GM21528 (cell line): Measurements from ENCODE around the gene OR5H15.
"Not testable (repeated sequence)": the region's sequence is repeated elsewhere in the genome, so short reads cannot be mapped to it uniquely, and the experiment has no call there.

Experiments used
- ATAC-seq: cut with Tn5 transposase; IDR thresholded peaks from one replicate; pipeline ENCODE4 v1.9.1; 2021; ENCODE audit warnings: mild to moderate bottlenecking, moderate library complexity; ENCODE audit not compliant: unreplicated experiment, low FRiP score

OR5H15 gene

DNA sequence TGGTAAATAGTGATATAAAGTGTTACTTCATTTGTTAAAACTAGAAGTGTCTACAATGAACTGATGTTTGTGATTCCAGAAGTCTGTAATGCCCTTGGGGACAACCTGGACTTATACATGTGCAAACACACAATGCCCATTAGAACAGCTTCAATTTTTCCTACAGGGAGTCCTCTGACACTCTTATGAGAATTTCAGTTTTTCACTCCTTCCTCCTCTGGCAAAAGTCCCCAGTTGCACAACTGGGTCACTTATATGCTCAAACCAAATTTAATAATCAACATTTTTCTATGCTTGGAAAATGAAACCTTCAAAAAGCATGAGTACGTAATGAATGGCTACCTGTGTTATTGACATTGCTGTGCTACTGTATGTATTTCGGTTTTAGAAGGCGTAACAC, at the start of gene OR5H15:
TSS of gene OR5H15 (plus strand) at position 301 of the 400 bp plus-strand sequence. CDS start 2,004 bp downstream, outside the sequence.
- no peak for ATAC-seq

DNA sequence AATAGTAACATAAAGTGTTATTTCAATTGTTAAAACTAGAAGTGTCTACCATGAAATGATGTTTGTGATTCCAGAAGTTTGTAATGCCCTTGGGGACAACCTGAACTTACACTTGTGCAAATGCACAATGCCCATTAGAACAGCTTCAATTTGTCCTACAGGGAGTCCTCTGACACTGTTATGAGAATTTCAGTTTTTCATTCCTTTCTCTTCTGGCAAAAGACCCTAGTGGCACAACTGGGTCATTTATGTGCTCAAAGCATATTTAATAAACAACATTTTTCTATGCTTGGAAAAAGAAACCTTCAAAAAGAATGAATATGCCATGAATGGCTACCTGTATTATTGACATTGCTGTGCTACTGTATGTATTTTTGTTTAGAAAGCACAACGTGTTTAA, 36.1 kb upstream of the OR5H15 start, which contains the start of gene OR5H1:
TSS of gene OR5H1 (plus strand) at position 301 of the 400 bp plus-strand sequence. CDS start 1,977 bp downstream, outside the sequence.
- no peak for ATAC-seq

GRCh38 chr3:98136631-98137030, 29.9 kb upstream of the OR5H15 start:
- ATAC-seq: no peak

DNA sequence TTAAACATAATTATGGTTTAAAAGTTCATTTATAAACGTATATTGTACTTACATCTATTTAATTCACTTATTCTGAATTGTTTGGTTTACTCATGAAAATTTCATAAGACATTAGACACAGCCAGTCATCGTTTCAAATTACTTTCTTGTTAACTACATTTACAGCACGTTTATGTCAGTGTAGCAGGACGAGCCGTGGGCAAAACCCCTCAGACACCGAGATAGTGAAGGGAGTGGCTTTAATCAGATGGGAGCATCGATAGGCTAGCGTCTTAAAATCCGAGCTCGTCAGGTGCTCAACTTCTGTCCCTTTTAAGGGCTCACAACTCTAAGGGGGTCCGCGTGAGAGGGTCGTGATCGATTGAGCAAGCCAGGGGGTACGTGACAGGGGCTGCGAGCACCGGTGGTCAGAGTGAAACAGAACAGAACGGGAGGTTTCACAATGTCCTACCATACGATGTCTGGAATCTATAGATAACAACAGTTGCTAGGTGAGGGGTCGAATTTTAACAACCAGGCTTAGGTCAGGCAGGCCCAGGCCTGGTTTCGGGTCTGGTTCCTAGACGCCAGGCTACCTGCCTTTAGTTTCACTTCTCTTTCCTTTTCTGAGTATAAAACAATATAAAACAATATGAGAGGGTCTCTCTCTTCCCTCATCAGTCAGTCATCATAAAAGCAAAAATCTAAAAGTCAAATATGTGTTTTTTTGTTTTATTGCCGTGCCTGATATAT, 28.5 kb upstream of the OR5H15 start:
- not testable (repeated sequence) for ATAC-seq

DNA sequence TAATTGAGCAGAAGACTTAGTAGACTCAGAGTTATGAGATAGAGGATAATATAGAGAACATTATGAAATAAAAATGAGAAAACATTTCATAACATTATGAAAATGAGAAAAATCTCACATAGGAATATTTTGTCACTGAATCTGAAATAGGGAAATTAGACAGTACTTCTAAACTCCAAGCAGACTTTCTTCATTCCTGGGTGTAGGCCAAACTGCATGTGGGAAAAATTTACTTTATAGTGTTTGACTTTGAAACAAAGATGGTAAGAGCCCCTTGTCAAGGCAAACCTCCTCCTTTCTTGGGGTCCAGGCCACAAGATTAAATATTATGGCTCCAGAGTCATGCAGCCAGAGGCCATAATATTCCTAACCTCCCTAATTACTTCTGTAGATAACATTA, 26.0 kb upstream of the OR5H15 start:
- no peak for ATAC-seq

GRCh38 chr3:98147179-98147578, 19.3 kb upstream of the OR5H15 start, which contains the start of gene OR5H14:
Gene OR5H14, plus strand, starts transcription at chr3:98147479. Its CDS starts 1,907 bp downstream, at chr3:98149386.
- ATAC-seq: no peak

- no peak for ATAC-seq
Observed at GRCh38 chr3:98148751-98149150, 17.7 kb upstream of the OR5H15 start.

- not testable (repeated sequence) for ATAC-seq
Observed at GRCh38 chr3:98149456-98149855, 17.0 kb upstream of the OR5H15 start.

- ATAC-seq: no peak
Observed at GRCh38 chr3:98151241-98151640, 15.3 kb upstream of the OR5H15 start.

GRCh38 chr3:98171071-98171470, 4.6 kb downstream of the OR5H15 start:
- no peak for ATAC-seq

GRCh38 chr3:98172621-98173020, 6.1 kb downstream of the OR5H15 start:
- no peak for ATAC-seq

GRCh38 chr3:98180319-98180890, 13.9 kb downstream of the OR5H15 start:
- ATAC-seq: no peak

- ATAC-seq: no peak
Observed at GRCh38 chr3:98182196-98182595, 15.7 kb downstream of the OR5H15 start.

DNA sequence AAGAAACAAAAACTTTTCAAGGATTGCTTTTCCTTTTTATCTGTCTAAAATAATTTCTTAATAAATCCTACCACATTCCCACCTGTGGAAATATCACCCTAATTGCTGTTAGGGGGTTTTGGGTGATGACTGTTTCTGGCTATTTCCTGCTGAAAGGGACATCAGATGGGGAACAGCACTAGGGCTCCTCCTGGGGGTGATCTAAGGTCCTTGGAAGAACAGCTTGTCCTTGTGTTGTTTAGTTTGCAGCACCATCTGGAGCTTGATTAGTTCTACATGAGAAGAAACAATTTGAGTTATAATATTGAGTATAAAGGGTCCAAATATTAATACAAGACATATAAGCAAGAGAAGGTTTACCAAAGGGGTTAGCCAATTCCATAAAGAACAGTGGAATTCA, 18.7 kb downstream of the OR5H15 start:
- ATAC-seq: no peak

DNA sequence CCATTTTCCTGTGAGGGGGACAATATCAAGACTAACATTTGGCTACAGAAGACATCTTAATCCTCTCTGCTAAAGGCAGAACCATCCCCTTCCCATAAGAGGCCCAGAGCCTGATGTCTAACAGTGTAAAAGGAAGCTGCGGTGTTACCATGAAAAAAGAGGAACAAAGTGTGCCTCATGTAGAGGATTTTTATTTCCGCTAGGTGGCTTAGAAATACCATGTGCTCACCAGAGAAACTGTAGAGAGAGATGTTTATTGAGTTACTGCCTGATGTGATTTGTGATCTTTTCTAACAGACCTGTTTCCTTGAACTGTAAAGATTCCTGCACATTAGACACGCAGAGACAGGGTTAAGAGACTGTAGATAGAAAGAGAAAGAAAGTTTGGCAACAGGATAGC, 22.0 kb downstream of the OR5H15 start:
- ATAC-seq: peak; percentile 99

- not testable (repeated sequence) for ATAC-seq
Observed at GRCh38 chr3:98190911-98191310, 24.4 kb downstream of the OR5H15 start.

DNA sequence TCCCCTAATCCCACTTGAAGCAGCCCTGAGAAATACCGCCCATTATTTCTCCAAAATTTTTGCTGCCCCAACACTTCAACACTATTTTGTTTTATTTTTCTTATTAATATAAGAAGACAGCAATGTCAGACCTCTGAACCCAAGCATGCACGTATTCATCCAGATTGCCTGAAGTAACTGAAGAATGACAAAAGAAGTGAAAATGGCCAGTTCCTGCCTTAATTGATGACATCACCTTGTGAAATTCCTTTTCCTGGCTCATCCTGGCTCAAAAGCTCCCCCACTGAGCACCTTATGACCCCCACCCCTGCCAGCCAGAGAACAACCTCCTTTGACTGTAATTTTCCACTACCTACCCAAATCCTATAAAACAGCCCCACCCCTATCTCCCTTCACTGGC, 29.8 kb downstream of the OR5H15 start:
- not testable (repeated sequence) for ATAC-seq

DNA sequence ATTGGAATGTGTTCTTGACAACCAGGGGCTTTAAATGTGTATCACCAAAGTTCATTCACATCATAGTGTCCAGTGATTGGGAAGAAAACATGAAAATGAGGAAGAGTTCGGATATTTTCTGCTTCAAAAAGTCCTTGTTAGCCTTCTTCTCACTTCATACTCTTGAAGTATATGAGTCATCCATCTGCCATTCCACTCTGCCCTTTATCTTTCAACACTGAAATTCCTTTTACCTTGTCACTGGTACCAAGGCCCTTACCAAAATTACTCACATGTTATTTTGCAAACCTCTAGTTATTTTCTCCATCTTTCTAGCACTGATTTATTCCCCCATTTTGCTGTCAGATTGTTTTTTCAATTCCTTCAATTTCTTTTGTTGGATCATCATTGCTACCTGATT, 32.5 kb downstream of the OR5H15 start:
- ATAC-seq: no peak

DNA sequence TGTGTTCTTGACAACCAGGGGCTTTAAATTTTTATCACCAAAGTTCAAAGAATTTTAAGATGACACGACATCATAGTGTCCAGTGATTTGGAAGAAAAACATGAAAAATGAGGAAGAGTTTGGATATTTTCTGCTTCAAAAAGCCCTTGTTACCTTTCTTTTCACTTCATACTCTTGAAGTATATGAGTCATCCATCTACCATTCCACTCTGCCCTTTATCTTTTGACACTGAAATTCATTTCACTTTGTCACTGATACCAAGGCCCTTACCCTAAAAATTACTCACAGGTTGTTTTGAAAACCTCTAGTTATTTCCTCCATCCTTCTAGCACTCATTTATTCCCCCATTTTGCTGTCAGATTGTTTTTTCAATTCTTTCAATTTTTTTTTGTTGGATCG, 42.7 kb downstream of the OR5H15 start:
- ATAC-seq: no peak

DNA sequence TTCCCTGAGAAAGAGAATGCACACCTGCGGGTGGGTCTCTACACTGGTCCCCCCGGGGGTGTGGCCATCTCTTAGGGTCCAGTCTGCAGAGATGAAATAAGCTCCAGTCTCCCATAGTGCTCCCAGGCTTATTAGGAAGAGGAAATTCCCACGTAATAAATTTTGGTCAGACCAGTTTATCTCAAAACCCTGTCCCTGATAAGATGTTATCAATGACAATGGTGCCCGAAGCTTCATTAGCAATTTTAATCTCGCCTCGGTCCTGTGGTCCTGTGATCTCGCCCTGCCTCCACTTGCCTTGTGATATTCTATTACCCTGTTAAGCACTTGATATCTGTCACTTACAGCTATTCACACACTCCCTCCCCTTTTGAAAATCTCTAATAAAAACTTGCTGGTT, 46.8 kb downstream of the OR5H15 start:
- ATAC-seq: no peak

GRCh38 chr3:98215051-98215450, 48.6 kb downstream of the OR5H15 start:
- ATAC-seq: no peak
